Stimulated activated CD4-positive, alpha-beta T cell treated with anti-CD3 and anti-CD28 coated beads, Interleukin-12 subunit alpha, Interleukin-12 subunit beta, amount 100 ng/mL, for 24 hours (primary cell): ENCODE results near the gene GMCL2.

Experiments
- DNase-seq, 2 experiments: peaks; one replicate each; pipeline ENCODE4 v3.0.0-alpha.2; 2020; ENCODE audit warnings: low read depth in 2 of 2

The GMCL2 gene

DNA sequence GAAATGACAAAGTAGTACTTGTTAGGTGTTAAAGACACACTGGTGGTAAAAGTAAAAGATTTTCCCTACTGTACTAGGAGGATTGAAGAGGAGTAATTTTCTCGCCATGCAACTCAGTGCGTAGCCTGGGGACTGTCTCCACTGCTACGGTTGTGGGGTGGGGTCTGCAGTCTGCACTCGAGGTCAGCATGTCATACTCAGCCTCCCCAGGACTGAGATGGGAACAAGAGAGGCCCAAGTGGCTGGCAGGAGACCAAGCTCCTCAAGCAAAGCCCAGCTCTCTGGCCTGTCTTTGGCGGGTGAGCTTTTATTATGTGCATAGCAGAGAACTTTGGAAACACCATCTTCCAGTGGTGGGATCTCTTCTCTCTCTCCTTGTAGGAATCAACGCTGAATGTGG lies 43.9 kb downstream of the GMCL2 start:
- no peak for DNase-seq

GRCh38 chr5:178142642-178143041 lies 44.5 kb downstream of the GMCL2 start:
- DNase-seq: no peak

- DNase-seq: no peak
These were observed 45.6 kb downstream of the GMCL2 start for GRCh38 chr5:178141550-178141949.

DNA sequence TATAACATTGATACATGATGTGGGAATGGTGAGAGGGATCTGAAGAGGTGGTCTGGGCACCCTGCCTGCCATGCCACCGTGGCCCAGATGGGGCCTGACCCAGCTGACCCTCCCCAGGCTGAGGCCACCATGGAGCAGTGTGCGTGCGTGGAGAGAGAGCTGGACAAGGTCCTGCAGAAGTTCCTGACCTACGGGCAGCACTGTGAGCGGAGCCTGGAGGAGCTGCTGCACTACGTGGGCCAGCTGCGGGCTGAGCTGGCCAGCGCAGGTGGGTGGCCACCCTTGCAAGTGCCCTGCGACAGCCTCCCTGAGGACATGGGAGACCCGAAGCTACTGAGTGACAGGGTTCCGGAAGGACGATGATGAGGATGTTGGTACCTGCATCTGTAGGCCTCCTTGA lies 49.2 kb downstream of the GMCL2 start:
- no peak for DNase-seq

DNA sequence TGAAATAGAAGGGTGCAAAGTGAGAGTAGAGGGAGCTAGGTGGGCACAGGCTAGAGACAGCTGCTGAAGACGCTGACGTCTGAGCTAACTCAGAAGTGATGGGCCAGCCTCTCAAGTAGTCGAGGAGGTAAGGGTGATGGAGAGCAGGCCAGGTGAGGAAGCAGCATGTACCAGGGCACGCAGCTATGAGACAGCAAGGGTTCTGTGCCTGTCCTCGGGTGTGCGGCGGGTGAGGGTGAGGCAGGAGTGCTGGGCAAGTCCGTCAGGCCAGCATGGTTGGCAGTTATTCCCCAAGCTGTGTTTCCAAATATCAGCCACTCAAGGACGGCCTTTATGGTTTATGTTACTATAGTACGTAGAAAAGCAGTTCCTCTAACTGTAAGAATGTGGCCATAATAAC lies 50.2 kb downstream of the GMCL2 start:
- no peak for DNase-seq
